Measurements from ENCODE around the gene ZNF766.
"Not testable (repeated sequence)": the region's sequence is repeated elsewhere in the genome, so short reads cannot be mapped to it uniquely, and the experiment has no call there.

The ZNF766 gene

DNA sequence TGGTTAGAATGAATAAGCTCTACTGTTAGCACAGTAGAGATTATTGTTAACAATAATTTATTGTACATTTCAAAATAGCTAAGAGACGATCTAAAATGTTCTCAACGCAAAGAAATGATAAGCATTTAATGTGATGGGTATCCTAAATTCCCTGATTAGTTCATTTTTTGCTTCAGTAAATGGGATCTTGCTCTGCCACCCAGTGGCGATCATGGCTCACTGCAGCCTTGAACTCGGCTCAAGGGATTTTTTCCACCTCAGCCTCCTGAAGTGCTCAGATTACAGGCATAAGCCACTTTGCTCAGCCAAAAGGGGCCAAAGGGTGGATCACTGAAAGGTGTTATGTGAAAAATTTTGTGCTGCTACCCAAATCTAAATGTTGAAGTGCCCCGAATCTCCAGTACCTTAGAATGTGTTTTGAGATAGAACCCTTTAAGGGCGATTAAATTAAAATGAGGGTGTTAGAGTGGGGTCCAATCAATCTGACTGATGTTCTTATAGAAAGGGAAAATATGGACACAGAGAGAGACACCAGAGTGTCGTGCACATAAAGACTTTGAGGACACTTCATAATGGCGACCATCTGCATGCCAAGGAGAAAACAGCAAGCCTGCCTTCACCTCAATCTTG is 31.5 kb upstream of the ZNF766 start:
- FAIRE-seq: peak; percentile 96
- TF ChIP-seq POLR2A (IDR thresholded peaks at IDR 0.05; ENCODE audit: low read depth, low read length): no peak
- no peak for DNase-seq (ENCODE audit: insufficient read length, low spot score)

DNA sequence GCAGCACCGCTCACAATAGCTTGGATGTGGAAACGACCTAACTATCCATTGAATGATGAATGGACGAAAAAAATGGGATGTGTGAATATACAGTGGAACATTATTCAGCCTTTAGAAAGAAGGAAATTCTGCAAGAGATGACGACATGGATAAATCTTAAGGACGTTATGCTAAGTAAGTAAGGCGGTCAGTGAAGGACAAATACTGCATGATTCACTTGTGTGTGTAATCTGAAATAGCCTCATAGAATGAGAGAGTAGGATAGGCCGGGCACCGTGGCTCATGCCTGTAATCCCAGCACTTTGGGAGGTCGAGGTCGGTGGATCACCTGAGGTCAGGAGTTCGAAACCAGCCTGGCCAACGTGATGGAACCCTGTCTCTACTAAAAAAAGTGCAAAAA is 25.4 kb upstream of the ZNF766 start:
- DNase-seq (ENCODE audit: insufficient read length, low spot score) (no peak), FAIRE-seq (no peak)

DNA sequence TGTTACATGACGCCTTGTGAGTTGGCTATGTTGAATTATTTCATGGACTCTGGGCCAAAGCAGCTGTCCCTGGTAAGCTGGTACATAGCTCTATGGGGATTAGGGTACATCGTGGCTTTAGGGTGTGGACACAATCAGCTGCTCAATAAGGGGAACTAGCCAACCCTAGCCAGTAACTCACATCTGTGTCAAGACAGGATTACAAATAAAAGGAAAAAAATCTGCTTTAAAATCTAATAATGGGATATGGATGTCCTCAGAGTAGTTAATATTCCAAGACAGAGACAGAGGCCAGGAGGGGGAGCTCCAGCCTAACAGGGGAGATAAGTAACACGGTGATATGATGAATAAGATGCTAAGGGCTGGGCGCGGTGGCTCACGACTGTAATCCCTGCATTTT is 21.1 kb upstream of the ZNF766 start:
- no peak for FAIRE-seq
- DNase-seq (ENCODE audit: insufficient read length, low spot score): peak; percentile 26
- no peak for TF ChIP-seq POLR2A (IDR thresholded peaks at IDR 0.05; ENCODE audit: low read depth, low read length)

More for the DNA sequence above, 25.4 kb upstream of the ZNF766 start:
- TF ChIP-seq POLR2A (IDR thresholded peaks at IDR 0.05; ENCODE audit: low read depth, low read length): no peak

DNA sequence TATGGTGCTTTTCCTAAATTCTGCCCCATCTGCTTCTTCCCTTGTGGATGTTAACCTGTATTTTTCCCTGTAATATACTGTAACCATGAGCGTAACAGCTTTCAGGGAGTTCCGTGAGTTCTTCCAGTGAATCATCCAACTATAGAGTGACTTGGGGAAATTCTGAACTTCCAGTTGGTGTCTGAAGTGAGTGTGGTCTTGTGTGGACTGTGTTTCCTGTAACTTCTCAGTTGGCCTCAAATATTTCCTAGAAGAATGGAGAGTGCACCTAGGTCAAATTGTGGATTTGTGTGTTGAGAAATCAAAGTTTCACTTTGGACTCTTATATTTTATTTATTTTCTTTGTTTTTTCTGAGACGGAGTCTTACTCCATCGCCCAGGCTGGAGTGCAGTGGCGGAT is 11.0 kb upstream of the ZNF766 start:
- TF ChIP-seq POLR2A (IDR thresholded peaks at IDR 0.05; ENCODE audit: low read depth, low read length): no peak
- FAIRE-seq (no peak), DNase-seq (ENCODE audit: insufficient read length, low spot score) (no peak)

DNA sequence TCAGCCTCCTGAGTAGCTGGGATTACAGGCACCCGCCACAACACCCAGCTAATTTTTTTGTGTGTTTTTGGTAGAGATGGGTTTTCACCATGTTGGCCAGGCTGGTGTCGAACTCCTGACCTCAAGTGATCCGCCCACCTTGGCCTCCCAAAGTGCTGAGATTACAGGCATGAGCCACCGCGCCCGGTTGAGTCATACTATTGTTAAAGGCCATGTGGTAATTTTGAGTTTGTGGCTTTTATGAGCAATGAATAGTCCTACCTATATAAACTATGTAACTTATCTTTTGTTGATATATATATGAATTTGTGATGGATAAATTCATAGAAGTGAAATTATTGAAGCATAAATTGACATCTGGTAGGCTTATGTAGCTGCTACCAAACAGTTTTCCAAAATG is 3.8 kb upstream of the ZNF766 start:
- DNase-seq (ENCODE audit: insufficient read length, low spot score); FAIRE-seq: not testable (repeated sequence)

DNA sequence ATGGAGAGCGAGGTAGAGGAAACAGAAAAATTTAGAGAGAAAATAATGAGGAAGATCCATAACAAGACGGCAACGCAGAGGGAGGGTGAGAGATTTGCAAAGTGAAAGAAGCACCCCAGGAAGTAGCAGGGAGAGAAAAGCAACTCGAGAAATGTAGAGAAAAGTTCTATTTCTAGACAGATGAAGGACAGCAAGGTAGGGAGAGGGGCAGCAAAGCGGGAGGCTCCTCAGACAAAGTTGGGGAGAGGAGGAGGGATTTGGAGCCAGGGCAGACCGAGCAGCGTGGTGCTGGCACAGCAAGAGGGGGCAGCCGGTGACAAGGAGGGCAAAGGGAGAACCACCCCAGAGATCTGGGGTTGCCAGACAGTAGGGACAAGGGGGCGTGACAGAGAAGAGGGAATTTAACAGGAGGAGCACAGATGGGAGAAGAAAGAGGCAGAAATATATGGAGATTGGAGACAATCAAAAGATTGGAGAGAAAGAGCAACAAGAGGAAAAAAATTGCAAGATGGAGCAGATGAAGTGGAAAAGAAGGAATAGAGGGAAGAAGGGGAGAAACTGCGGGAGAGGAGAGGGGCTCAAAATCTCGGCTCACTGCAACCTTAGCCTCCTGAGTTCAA is 989 bp downstream of the ZNF766 start:
- DNase-seq (ENCODE audit: insufficient read length, low spot score) (peak; percentile 18), FAIRE-seq (no peak)
- TF ChIP-seq POLR2A (IDR thresholded peaks at IDR 0.05; ENCODE audit: low read depth, low read length): no peak

DNA sequence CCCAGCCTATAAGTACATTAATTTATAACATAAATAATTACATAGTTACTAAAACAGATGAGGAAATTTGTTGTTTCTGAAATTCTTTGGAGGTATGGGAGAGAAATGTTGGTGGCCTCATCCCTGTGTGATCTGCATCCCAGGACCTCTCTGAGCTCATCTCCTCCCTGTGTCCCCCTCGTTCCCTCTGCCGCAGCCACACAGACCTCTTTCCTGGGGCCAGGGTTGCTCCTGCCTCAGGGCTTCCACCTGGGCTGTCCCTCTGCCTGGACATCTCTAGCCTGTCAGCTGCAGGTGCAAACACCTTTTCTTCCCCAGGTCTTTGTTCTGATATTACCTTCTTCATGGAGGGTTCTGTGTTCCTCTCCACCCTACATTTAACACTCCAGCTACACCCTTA is 3.9 kb downstream of the ZNF766 start:
- DNase-seq (ENCODE audit: insufficient read length, low spot score) (no peak), FAIRE-seq (no peak)
- TF ChIP-seq POLR2A (IDR thresholded peaks at IDR 0.05; ENCODE audit: low read depth, low read length): no peak

DNA sequence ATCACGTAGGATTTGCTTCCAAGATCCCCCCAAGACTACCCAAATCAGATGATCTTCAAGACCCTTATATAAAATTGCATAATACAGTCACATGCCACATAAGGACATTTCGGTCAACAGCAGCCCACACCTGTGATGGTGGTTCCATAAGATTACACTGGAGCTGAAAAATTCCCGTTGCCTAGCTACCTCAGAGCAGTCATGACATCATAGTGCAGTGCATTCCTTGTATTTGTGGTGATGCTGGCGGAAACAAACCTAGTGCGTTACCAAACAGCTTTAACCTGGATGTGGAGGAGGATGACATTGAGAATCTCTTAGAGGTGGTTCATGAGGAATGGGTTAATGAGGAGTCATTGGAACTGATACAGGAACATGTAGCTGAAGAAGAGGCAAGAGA is 4.8 kb downstream of the ZNF766 start:
- no peak for FAIRE-seq
- no peak for DNase-seq (ENCODE audit: insufficient read length, low spot score)
- TF ChIP-seq POLR2A (IDR thresholded peaks at IDR 0.05; ENCODE audit: low read depth, low read length): no peak

DNA sequence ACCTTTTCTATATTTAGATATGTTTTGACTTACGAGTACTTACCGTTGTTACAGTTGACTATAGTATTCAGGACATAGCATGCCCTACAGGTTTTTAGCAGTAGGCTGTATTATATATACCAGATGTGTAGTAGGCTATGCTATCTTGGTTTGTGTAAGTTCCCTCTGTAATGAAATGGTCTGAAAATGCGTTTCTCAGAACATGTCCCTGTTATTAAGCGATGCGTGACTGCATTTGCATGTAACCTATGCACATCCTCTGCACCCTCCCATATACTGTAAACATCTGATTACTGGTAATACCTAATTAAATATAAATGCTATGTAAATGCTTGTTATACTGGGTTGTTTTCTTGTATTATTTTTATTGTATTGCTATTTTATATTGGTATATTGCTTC is 6.6 kb downstream of the ZNF766 start:
- DNase-seq (ENCODE audit: insufficient read length, low spot score) (no peak), FAIRE-seq (no peak)
- no peak for TF ChIP-seq POLR2A (IDR thresholded peaks at IDR 0.05; ENCODE audit: low read depth, low read length)

DNA sequence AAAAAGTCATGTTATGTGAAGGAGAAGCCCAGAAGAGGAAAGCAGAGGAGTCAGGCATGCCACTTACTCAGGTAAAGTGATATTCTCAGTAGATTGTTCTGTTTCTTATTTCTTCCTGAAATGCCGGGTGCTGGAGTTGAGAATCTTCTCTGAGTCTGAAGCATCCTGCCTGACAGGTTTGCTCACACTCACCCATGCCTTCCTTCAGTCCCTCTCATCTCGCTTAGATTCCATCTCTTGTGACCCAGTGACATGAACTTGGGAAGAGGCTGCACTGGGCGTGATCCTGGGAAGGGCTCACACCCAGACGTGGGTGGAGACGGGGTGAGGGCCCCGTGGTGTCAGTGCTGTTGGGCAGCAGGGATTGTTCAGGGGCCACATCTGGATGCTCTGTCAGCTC is 8.1 kb downstream of the ZNF766 start:
- no peak for TF ChIP-seq POLR2A (IDR thresholded peaks at IDR 0.05; ENCODE audit: low read depth, low read length)
- FAIRE-seq (no peak), DNase-seq (ENCODE audit: insufficient read length, low spot score) (no peak)

DNA sequence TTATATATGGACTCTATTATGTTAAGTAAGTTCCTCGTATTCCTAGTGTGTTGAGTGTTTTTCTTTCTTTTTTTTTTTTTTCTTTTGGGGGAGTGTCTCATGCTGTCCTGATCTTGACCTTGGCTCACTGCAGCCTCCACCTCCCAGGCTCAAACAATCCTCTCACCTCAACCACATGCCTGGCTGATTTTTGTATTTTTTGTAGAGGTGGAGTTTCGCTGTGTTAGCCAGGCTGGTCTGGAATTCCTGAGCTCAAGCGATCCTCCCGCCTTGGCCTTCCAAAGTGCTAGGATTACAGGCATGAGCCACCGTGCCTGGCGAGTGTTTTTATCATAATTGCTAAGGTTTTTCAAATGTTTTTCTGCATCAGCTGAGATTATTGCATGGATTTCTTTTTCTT is 16.9 kb downstream of the ZNF766 start:
- FAIRE-seq (no peak), DNase-seq (ENCODE audit: insufficient read length, low spot score) (no peak)
- no peak for TF ChIP-seq POLR2A (IDR thresholded peaks at IDR 0.05; ENCODE audit: low read depth, low read length)

DNA sequence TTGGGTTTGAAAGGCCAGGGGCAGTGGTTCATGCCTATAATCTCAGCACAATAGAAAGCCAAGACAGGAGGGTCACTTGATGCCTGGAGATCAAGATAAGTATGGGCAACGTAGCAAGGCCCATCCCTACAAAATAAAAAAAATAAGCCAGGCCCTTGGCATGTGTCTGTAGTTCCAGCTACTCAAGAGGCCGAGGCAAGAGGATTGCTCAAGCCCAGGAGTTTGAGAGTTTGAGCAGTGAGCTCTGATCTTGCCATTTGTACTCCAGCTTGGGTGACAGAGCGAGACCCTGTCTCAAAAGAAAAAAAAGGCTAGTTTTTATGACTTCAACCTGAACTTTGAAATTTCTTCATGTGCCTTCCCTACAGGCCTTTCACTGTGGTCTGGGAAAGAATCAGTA is 22.4 kb downstream of the ZNF766 start:
- no peak for TF ChIP-seq POLR2A (IDR thresholded peaks at IDR 0.05; ENCODE audit: low read depth, low read length)
- DNase-seq (ENCODE audit: insufficient read length, low spot score) (no peak), FAIRE-seq (no peak)

DNA sequence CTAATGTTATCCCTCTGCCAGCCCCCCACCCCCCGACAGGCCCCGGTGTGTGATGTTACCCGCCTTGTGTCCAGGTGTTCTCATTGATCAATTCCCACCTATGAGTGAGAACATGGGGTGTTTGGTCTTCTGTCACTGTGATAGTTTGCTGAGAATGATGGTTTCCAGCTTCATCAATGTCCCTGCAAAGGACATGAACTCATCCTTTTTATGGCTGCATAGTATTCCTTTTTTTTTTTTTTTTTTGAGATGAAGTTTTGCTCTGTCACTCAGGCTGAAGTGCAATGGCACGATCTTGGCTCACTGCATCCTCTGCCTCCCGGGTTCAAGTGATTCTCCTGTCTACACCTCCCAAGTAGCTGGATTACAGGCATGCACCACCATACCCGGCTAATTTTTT is 23.6 kb downstream of the ZNF766 start:
- DNase-seq (ENCODE audit: insufficient read length, low spot score); FAIRE-seq: not testable (repeated sequence)

DNA sequence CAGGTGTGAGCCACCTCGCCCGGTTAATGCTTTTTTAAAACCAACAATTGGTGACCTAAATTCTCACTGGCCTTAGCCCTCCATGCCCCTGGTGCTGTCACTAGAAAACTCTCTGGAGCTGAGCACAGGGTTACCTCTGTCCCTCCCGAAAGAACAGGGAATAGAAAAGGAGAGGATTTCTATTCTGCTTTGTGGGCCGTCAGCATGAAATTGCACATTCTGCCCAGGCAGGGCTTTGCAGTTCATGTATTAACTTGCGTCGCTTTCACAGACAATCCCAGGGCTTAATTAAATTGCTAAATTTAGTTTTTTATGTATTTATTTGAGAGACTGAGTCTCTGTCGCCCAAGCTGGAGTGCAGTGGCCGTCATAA is 27.0 kb downstream of the ZNF766 start:
- no peak for FAIRE-seq
- DNase-seq (ENCODE audit: insufficient read length, low spot score): no peak

DNA sequence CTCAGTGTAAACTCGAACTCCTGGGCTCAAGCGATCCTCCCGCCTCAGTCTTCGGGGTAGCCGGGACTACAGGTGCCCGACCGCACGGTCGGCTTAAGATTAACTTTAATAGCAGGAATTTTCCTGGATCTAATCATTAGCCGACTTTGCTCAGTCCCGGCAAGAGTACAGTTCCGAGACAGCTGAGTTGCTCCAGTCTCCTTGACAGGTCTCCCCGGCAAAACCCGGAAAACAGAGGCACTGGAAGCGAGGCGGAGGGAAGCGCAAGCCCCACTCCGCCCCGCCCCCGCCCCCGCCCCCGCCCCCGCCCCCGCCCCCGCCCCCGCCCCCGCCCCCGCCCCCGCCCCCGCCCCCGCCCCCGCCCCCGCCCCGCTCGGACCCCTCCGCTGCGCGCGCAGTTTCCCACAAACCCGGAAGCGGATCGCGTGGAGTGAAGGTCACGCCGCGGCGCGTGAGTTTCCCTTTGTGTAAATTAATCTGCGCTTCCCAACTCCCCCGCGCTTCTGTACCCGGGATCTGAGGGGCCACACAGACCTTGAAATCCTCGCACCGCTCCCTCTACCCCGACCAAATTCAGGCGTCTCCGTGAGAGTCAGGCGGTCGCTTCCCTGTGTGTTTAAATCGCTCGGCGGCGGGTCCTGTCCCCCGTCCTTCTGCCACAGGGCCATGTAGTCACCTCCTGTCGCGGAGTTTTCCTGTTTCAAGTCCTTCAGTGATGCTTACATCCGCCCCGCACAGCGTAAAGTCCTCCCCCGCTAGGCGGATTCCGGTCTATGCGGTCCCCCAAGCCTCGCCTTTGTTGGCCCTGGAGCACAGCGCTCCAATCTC is 27.6 kb downstream of the ZNF766 start, which contains the start of gene ZNF480:
TSS of gene ZNF480 (plus strand) at position 397 of the 828 bp plus-strand sequence. CDS start 3,244 bp downstream, outside the sequence.
- FAIRE-seq (no peak), DNase-seq (ENCODE audit: insufficient read length, low spot score) (peak; percentile 84)
- TF ChIP-seq POLR2A (IDR thresholded peaks at IDR 0.05; ENCODE audit: low read depth, low read length): peak; percentile 54

More for the DNA sequence above, 27.0 kb downstream of the ZNF766 start:
- no peak for TF ChIP-seq POLR2A (IDR thresholded peaks at IDR 0.05; ENCODE audit: low read depth, low read length)
